ENCODE results near the gene MRPL57.
"Not testable (repeated sequence)": the region's sequence is repeated elsewhere in the genome, so short reads cannot be mapped to it uniquely, and the experiment has no call there.

The MRPL57 gene

GRCh38 chr13:21176215-21176981, at the start of gene MRPL57, which contains the start of gene SKA3:
Gene MRPL57, plus strand, starts transcription at chr13:21176658. Its CDS starts 259 bp downstream, at chr13:21176917.
Gene SKA3, minus strand, starts transcription at chr13:21176552. Its CDS starts 75 bp downstream, at chr13:21176477.
- in situ Hi-C loops (cut with HindIII; ENCODE audit: low sequenced_read_pairs), result no loop called here

- in situ Hi-C loops (cut with HindIII; ENCODE audit: low sequenced_read_pairs), result no loop called here
These were observed 46.3 kb upstream of the MRPL57 start for GRCh38 chr13:21130116-21130515.

- in situ Hi-C loops (cut with HindIII; ENCODE audit: low sequenced_read_pairs), result no loop called here
These were observed 43.4 kb upstream of the MRPL57 start for GRCh38 chr13:21133077-21133476.

GRCh38 chr13:21134475-21134874, 42.0 kb upstream of the MRPL57 start:
- in situ Hi-C loops (cut with HindIII; ENCODE audit: low sequenced_read_pairs), result no loop called here

- in situ Hi-C loops (cut with HindIII; ENCODE audit: low sequenced_read_pairs), result not testable (repeated sequence)
These were observed 40.6 kb upstream of the MRPL57 start for GRCh38 chr13:21135833-21136232.

- in situ Hi-C loops (cut with HindIII; ENCODE audit: low sequenced_read_pairs), result no loop called here
These were observed 38.8 kb upstream of the MRPL57 start for GRCh38 chr13:21137696-21138095.

- in situ Hi-C loops (cut with HindIII; ENCODE audit: low sequenced_read_pairs), result no loop called here
These were observed 37.9 kb upstream of the MRPL57 start for GRCh38 chr13:21138561-21138960.

GRCh38 chr13:21139374-21139773, 37.1 kb upstream of the MRPL57 start:
- in situ Hi-C loops (cut with HindIII; ENCODE audit: low sequenced_read_pairs), result no loop called here

- in situ Hi-C loops (cut with HindIII; ENCODE audit: low sequenced_read_pairs), result no loop called here
These were observed 33.7 kb upstream of the MRPL57 start for GRCh38 chr13:21142766-21143165.

- in situ Hi-C loops (cut with HindIII; ENCODE audit: low sequenced_read_pairs), result no loop called here
These were observed 28.6 kb upstream of the MRPL57 start for GRCh38 chr13:21147827-21148226.

GRCh38 chr13:21148557-21149258, 27.8 kb upstream of the MRPL57 start:
- in situ Hi-C loops (cut with HindIII; ENCODE audit: low sequenced_read_pairs), result no loop called here

GRCh38 chr13:21149568-21149967, 26.9 kb upstream of the MRPL57 start:
- in situ Hi-C loops (cut with HindIII; ENCODE audit: low sequenced_read_pairs), result no loop called here

- in situ Hi-C loops (cut with HindIII; ENCODE audit: low sequenced_read_pairs), result no loop called here
These were observed 26.4 kb upstream of the MRPL57 start for GRCh38 chr13:21150013-21150412.

GRCh38 chr13:21152251-21152899, 24.1 kb upstream of the MRPL57 start:
- in situ Hi-C loops (cut with HindIII; ENCODE audit: low sequenced_read_pairs), result no loop called here

GRCh38 chr13:21164631-21165030, 11.8 kb upstream of the MRPL57 start:
- in situ Hi-C loops (cut with HindIII; ENCODE audit: low sequenced_read_pairs), result no loop called here

GRCh38 chr13:21165606-21166005, 10.9 kb upstream of the MRPL57 start:
- in situ Hi-C loops (cut with HindIII; ENCODE audit: low sequenced_read_pairs), result not testable (repeated sequence)

GRCh38 chr13:21171420-21171819, 5.0 kb upstream of the MRPL57 start:
- in situ Hi-C loops (cut with HindIII; ENCODE audit: low sequenced_read_pairs), result no loop called here

- in situ Hi-C loops (cut with HindIII; ENCODE audit: low sequenced_read_pairs), result not testable (repeated sequence)
These were observed 2.7 kb upstream of the MRPL57 start for GRCh38 chr13:21173767-21174166.

- in situ Hi-C loops (cut with HindIII; ENCODE audit: low sequenced_read_pairs), result no loop called here
These were observed 723 bp upstream of the MRPL57 start for GRCh38 chr13:21175656-21176214.

- in situ Hi-C loops (cut with HindIII; ENCODE audit: low sequenced_read_pairs), result no loop called here
These were observed 475 bp downstream of the MRPL57 start for GRCh38 chr13:21176982-21177284.

GRCh38 chr13:21181671-21182070, 5.2 kb downstream of the MRPL57 start:
- in situ Hi-C loops (cut with HindIII; ENCODE audit: low sequenced_read_pairs), result no loop called here

- in situ Hi-C loops (cut with HindIII; ENCODE audit: low sequenced_read_pairs), result not testable (repeated sequence)
These were observed 10.0 kb downstream of the MRPL57 start for GRCh38 chr13:21186410-21186809.
